BE2C (cell line): ENCODE data around the gene DPEP3.

Experiments used
- DNase-seq: peaks from one replicate; pipeline ENCODE4 v3.0.0-alpha.2; 2020
- H3K27me3 ChIP-seq: fragments of 250-450 bp; sonication (Bioruptor Pico); 2 replicates; pipeline ENCODE4 v1.5.1; 2020; ENCODE audit warnings: mild to moderate bottlenecking
- H3K36me3 ChIP-seq: fragments of 250-450 bp; sonication (Bioruptor Pico); 2 replicates; pipeline ENCODE4 v1.5.1; 2020; ENCODE audit warnings: mild to moderate bottlenecking
- H3K4me1 ChIP-seq: fragments of 250-450 bp; sonication (Bioruptor Pico); 2 replicates; pipeline ENCODE4 v1.5.1; 2020
- H3K4me3 ChIP-seq: 2 replicates; pipeline ENCODE4 v1.5.1; 2011; ENCODE audit warnings: low read depth, low read length
- H3K9me3 ChIP-seq: fragments of 250-450 bp; sonication (Bioruptor Pico); 2 replicates; pipeline ENCODE4 v1.5.1; 2020
- TF ChIP-seq, protein P1 (sequence below): IDR thresholded peaks from 2 replicates; pipeline ENCODE4 v1.5.1; 2012; ENCODE audit warnings: mild to moderate bottlenecking, low read depth, low read length

The DPEP3 gene

DNA sequence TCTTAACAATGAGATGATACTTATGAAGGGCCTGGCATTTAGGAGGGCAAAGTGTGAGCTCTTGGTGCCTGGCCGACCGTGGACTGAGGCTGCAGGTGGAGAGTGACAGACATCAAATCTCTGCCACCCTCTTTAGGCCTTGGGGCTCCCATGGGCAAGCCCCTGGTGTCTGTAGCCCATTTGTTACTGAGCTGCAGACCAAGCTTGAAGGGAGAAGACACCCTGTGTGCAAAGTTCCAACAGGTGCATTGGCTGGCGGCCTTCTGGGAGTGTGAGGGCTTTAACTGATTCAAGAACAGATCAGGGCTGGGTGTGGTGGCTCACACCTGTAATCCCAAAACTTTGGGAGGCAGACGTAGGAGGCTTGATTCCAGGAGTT lies 47.8 kb downstream of the DPEP3 start:
- TF ChIP-seq, protein P1, sequence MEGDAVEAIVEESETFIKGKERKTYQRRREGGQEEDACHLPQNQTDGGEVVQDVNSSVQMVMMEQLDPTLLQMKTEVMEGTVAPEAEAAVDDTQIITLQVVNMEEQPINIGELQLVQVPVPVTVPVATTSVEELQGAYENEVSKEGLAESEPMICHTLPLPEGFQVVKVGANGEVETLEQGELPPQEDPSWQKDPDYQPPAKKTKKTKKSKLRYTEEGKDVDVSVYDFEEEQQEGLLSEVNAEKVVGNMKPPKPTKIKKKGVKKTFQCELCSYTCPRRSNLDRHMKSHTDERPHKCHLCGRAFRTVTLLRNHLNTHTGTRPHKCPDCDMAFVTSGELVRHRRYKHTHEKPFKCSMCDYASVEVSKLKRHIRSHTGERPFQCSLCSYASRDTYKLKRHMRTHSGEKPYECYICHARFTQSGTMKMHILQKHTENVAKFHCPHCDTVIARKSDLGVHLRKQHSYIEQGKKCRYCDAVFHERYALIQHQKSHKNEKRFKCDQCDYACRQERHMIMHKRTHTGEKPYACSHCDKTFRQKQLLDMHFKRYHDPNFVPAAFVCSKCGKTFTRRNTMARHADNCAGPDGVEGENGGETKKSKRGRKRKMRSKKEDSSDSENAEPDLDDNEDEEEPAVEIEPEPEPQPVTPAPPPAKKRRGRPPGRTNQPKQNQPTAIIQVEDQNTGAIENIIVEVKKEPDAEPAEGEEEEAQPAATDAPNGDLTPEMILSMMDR, result no peak
- Histone ChIP-seq H3K36me3 (peaks cover 3% of the 10 kb centered on the region; the same call in 1 of the 2 replicates), H3K4me3 (no peak overlapping the region)

DNA sequence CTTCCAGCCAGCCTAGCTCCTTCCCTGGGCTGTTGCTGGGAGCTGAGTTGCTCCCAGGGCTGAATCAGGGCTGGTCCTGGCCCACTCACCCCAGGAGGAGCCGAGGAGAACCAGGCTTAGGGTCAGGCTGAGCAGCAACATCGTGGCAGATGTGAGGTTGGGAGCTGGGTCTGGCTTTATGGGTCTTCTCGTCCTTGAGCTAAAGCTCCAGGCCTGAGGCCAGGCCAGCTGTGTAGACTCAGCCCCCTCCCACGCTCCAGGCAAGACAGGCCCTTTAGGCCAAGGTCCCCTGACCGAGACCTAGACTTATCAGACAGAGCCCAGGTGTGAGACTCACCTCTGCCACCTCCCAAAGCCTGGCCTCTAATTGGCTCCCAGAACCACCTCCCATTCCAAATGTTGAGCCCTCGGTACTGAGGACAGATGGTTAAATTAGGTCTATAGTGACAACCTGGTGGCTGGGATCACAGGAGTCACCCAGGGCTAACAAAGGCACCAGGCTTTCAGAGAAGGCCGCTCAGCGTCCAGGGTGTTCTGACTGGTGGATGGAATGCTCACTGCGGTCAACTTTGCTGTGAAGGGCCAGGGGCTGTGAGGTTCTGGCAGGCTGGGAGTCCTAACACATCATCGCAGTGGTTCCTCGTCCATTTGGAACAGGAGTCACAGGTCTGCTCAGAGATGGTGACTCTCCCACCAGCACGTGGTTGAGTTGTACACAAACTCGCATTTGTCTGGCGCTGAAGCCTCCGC lies 48.4 kb downstream of the DPEP3 start, which contains the start of gene CTRL:
TSS of gene CTRL (minus strand) at position 151 of the 750 bp plus-strand sequence. CDS start at position 141, 10 bp downstream.
- DNase-seq, result peak; percentile 13
- Histone ChIP-seq H3K4me3 (no peak within 1 kb of the TSS), H3K27me3 (no peaks in the 10 kb centered on the region), H3K9me3 (no peaks in the 10 kb centered on the region), H3K4me1 (peaks cover 5% of the 10 kb centered on the region), H3K36me3 (peaks cover 5% of the 10 kb centered on the region; the same call in 1 of the 2 replicates)
- TF ChIP-seq, protein P1, result 0 out of 2 replicates have a peak, but pooled peaks have one; percentile 10

More for the DNA sequence above, 47.8 kb downstream of the DPEP3 start:
- DNase-seq, result no peak
- H3K4me1 ChIP-seq, result peaks cover 3% of the 10 kb centered on the region; the same call in 1 of the 2 replicates
- no peaks in the 10 kb centered on the region for H3K27me3 ChIP-seq
- H3K9me3 ChIP-seq, result no peaks in the 10 kb centered on the region

DNA sequence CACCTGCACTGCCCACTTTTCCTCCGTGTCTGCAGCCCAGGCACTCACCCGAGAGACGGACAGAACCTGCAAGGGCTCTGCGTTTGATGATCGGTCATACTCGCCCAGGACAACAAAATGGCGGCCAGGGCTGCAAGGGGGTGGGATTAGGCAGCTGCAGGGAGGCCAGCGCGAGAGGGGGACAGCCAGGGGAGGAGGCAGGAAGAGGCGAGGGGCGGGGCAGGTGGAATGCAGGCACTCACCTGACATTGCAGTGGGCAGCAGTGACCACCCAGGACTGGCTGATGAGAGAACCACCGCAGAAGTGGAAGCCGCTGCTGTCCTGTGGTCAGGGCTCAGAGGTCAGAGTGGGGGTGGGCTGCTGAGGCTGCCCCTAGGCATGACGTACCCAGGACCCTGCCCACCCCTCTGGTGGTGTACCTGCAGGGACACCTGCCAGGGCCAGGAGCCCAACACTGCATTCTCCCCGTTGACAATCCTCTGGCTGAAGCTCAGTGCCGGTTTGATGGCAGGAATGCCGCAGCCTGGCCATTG lies 49.6 kb downstream of the DPEP3 start:
- Histone ChIP-seq H3K4me3 (no peak overlapping the region), H3K27me3 (no peaks in the 10 kb centered on the region), H3K9me3 (no peaks in the 10 kb centered on the region), H3K36me3 (peaks cover 5% of the 10 kb centered on the region; the same call in 1 of the 2 replicates), H3K4me1 (peaks cover 15% of the 10 kb centered on the region)
- TF ChIP-seq, protein P1, result no peak
- DNase-seq, result peak; percentile 9

DNA sequence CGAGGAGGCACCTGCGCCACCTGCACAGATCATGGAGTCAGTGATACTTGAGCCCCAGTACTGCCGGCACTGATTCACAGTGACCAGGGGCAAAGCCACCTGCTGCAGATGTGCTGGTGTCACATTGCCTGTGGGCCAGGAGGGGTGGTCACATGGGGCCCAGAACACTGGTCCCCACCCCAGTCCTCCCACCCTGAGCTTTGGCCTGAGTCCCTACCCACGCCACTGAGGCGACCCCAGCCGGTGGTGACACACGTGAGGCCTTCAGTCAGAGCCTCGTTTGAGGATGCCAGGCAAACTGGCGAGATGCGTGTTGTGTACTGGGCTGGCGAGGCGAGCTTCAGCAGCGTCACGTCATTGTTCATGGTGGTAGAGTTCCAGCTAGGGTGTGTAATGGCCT lies 50.1 kb downstream of the DPEP3 start:
- H3K36me3 ChIP-seq, result peaks cover 5% of the 10 kb centered on the region; the same call in 1 of the 2 replicates
- peaks cover 19% of the 10 kb centered on the region for H3K4me1 ChIP-seq
- TF ChIP-seq, protein P1, result no peak
- peak; percentile 6 for DNase-seq
- H3K9me3 ChIP-seq, result no peaks in the 10 kb centered on the region
- H3K27me3 ChIP-seq, result no peaks in the 10 kb centered on the region
- no peak overlapping the region for H3K4me3 ChIP-seq

DNA sequence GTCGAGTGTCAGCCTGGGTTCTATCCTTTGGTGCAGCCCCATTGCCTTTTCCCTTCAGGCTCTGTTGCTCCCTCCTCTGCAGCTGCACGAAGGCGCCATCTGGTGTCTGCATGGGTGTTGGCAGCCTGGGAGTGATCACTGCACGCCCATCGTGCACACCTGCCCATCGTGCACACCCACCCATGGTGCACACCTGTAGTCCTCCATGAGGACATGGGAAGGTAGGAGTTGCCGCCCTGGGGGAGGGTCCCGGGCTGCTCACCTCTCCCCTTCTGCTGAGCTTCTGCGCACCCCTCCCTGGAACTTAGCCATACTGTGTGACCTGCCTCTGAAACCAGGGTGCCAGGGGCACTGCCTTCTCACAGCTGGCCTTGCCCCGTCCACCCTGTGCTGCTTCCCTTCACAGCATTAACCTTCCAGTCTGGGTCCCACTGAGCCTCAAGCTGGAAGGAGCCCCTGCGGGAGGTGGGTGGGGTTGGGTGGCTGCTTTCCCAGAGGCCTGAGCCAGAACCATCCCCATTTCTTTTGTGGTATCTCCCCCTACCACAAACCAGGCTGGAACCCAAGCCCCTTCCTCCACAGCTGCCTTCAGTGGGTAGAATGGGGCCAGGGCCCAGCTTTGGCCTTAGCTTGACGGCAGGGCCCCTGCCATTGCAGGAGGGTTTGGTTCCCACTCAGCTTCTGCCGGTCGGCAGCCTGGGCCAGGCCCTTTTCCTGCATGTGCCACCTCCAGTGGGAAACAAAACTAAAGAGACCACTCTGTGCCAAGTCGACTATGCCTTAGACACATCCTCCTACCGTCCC lies 51.5 kb downstream of the DPEP3 start:
- Histone ChIP-seq H3K4me1 (peaks cover 19% of the 10 kb centered on the region), H3K27me3 (no peaks in the 10 kb centered on the region), H3K36me3 (peaks cover 5% of the 10 kb centered on the region; the same call in 1 of the 2 replicates), H3K9me3 (no peaks in the 10 kb centered on the region), H3K4me3 (no peak overlapping the region)
- peak; percentile 83 for DNase-seq
- TF ChIP-seq, protein P1, result peak; percentile 96
